HG02840 (cell line): ENCODE measurements around the gene GRK7.
A peak's percentile ranks its signal among the peaks of the same experiment; 100 is the strongest.

ENCODE experiments used
- ATAC-seq: cut with Tn5 transposase; IDR thresholded peaks from one replicate; pipeline ENCODE4 v1.9.1; 2021; ENCODE audit warnings: mild to moderate bottlenecking, moderate library complexity, moderate number of reproducible peaks; ENCODE audit not compliant: unreplicated experiment, low FRiP score

Gene GRK7

GRCh38 chr3:141763088-141763750, at the start of gene GRK7:
GRK7 (plus strand) TSS chr3:141763408; CDS start chr3:141778285, 14,877 bp downstream.
- ATAC-seq, result no peak

- ATAC-seq, result no peak
Measured at GRCh38 chr3:141714671-141715070, 48.5 kb upstream of the GRK7 start.

GRCh38 chr3:141722081-141722480, 41.1 kb upstream of the GRK7 start:
- ATAC-seq, result no peak

- ATAC-seq, result no peak
Measured at GRCh38 chr3:141722648-141723047, 40.6 kb upstream of the GRK7 start.

GRCh38 chr3:141723255-141723654, 40.0 kb upstream of the GRK7 start:
- no peak for ATAC-seq

- ATAC-seq, result no peak
Measured at GRCh38 chr3:141724186-141724585, 39.0 kb upstream of the GRK7 start.

GRCh38 chr3:141725036-141725435, 38.2 kb upstream of the GRK7 start:
- no peak for ATAC-seq

- ATAC-seq, result no peak
Measured at GRCh38 chr3:141726483-141726882, 36.7 kb upstream of the GRK7 start.

- ATAC-seq, result no peak
Measured at GRCh38 chr3:141728355-141728892, 34.8 kb upstream of the GRK7 start.

GRCh38 chr3:141729240-141729639, 34.0 kb upstream of the GRK7 start:
- no peak for ATAC-seq

- no peak for ATAC-seq
Measured at GRCh38 chr3:141735176-141735575, 28.0 kb upstream of the GRK7 start.

- no peak for ATAC-seq
Measured at GRCh38 chr3:141735770-141736465, 27.3 kb upstream of the GRK7 start.

GRCh38 chr3:141737093-141737492, 26.1 kb upstream of the GRK7 start:
- ATAC-seq, result no peak

- no peak for ATAC-seq
Measured at GRCh38 chr3:141737678-141738021, 25.6 kb upstream of the GRK7 start.

GRCh38 chr3:141738022-141738890, 25.0 kb upstream of the GRK7 start, which contains the start of gene RNF7:
RNF7 (plus strand) TSS chr3:141738298; CDS start chr3:141738342, 44 bp downstream.
- peak; percentile 90 for ATAC-seq

GRCh38 chr3:141738891-141739363, 24.3 kb upstream of the GRK7 start:
- no peak for ATAC-seq

- no peak for ATAC-seq
Measured at GRCh38 chr3:141739731-141740130, 23.5 kb upstream of the GRK7 start.

GRCh38 chr3:141740349-141740748, 22.9 kb upstream of the GRK7 start:
- no peak for ATAC-seq

GRCh38 chr3:141743305-141743704, 19.9 kb upstream of the GRK7 start:
- no peak for ATAC-seq

- ATAC-seq, result no peak
Measured at GRCh38 chr3:141746962-141747361, 16.2 kb upstream of the GRK7 start.

GRCh38 chr3:141753399-141753798, 9.8 kb upstream of the GRK7 start:
- no peak for ATAC-seq
